ENCODE data around the gene FGF11. TPM values are rescaled to one million over a fixed set of nuclear protein-coding genes. Genes with fewer than 3 reads are reported as not detected.
A peak's percentile ranks its signal among the peaks of the same experiment; 100 is the strongest.
"Not testable (repeated sequence)": the region's sequence is repeated elsewhere in the genome, so short reads cannot be mapped to it uniquely, and the experiment has no call there.

Gene FGF11
- total and polyA plus RNA-seq, 4 donors = 0.47 to 3.5 (median 0.66) TPM

GRCh38 chr17:7468804-7469389 is 29.6 kb downstream of the FGF11 start:
- no peak overlapping the region for H3K4me3 ChIP-seq
- DNase-seq = no peak
- peaks cover 0 to 13% (median 4%) of the 10 kb centered on the region in 5 donors for H3K4me1 ChIP-seq (ENCODE audit: control insufficient read depth in 5 of 5, insufficient read depth in 5 of 5, low read length in 5 of 5)
- 62 to 83% methylated on average over 12 of the region's 12 CpGs for WGBS, 2 donors
- no peak overlapping the region for H3K27ac ChIP-seq (ENCODE audit: low read depth in 1 of 2, low read length in 1 of 2)
- peaks cover 0 to 18% (median 6%) of the 10 kb centered on the region in 4 donors for H3K36me3 ChIP-seq (ENCODE audit: control insufficient read depth in 4 of 4, insufficient read depth in 4 of 4, low read length in 4 of 4)
- no peaks in the 10 kb centered on the region for H3K27me3 ChIP-seq (ENCODE audit: control insufficient read depth in 3 of 3, insufficient read depth in 3 of 3, low read length in 2 of 3)
- no peak for ATAC-seq (ENCODE audit: insufficient read depth, low FRiP score)
- H3K9me3 ChIP-seq (ENCODE audit: control insufficient read depth in 4 of 4, insufficient read depth in 3 of 4, low read length in 3 of 4) = no peaks in the 10 kb centered on the region
- TF ChIP-seq CTCF (IDR thresholded peaks at IDR 0.05; ENCODE audit: control extremely low read depth, extremely low read depth) = no peak
- no peak overlapping the region for H3K9ac ChIP-seq (ENCODE audit: insufficient read depth in 1 of 2, low read length in 2 of 2)

- H3K4me1 ChIP-seq (ENCODE audit: control insufficient read depth in 5 of 5, insufficient read depth in 5 of 5, low read length in 5 of 5) = peaks cover 0 to 16% (median 4%) of the 10 kb centered on the region in 5 donors
- H3K4me3 ChIP-seq; ATAC-seq (ENCODE audit: insufficient read depth, low FRiP score); H3K9ac ChIP-seq (ENCODE audit: insufficient read depth in 1 of 2, low read length in 2 of 2); H3K27ac ChIP-seq (ENCODE audit: low read depth in 1 of 2, low read length in 1 of 2); DNase-seq; H3K9me3 ChIP-seq (ENCODE audit: control insufficient read depth in 4 of 4, insufficient read depth in 3 of 4, low read length in 3 of 4); H3K27me3 ChIP-seq (ENCODE audit: control insufficient read depth in 3 of 3, insufficient read depth in 3 of 3, low read length in 2 of 3): not testable (repeated sequence)
- WGBS, 2 donors = 72 to 75% methylated on average over 12 of the region's 12 CpGs
- H3K36me3 ChIP-seq (ENCODE audit: control insufficient read depth in 4 of 4, insufficient read depth in 4 of 4, low read length in 4 of 4) = peaks cover 3 to 17% (median 6%) of the 10 kb centered on the region in 4 donors
Observed at GRCh38 chr17:7469843-7470242, 30.5 kb downstream of the FGF11 start.

GRCh38 chr17:7470457-7470973 is 31.2 kb downstream of the FGF11 start:
- H3K9ac ChIP-seq (ENCODE audit: insufficient read depth in 1 of 2, low read length in 2 of 2); H3K9me3 ChIP-seq (ENCODE audit: control insufficient read depth in 4 of 4, insufficient read depth in 3 of 4, low read length in 3 of 4); H3K27me3 ChIP-seq (ENCODE audit: control insufficient read depth in 3 of 3, insufficient read depth in 3 of 3, low read length in 2 of 3); ATAC-seq (ENCODE audit: insufficient read depth, low FRiP score); H3K27ac ChIP-seq (ENCODE audit: low read depth in 1 of 2, low read length in 1 of 2); H3K4me3 ChIP-seq; DNase-seq: not testable (repeated sequence)
- H3K36me3 ChIP-seq (ENCODE audit: control insufficient read depth in 4 of 4, insufficient read depth in 4 of 4, low read length in 4 of 4) = peaks cover 3 to 14% (median 4%) of the 10 kb centered on the region in 4 donors
- WGBS, 2 donors = 81 to 89% methylated on average over 8 of the region's 8 CpGs
- peaks cover 0 to 17% (median 4%) of the 10 kb centered on the region in 5 donors for H3K4me1 ChIP-seq (ENCODE audit: control insufficient read depth in 5 of 5, insufficient read depth in 5 of 5, low read length in 5 of 5)

GRCh38 chr17:7471729-7472128 is 32.4 kb downstream of the FGF11 start:
- peaks cover 7 to 22% (median 9%) of the 10 kb centered on the region in 5 donors for H3K4me1 ChIP-seq (ENCODE audit: control insufficient read depth in 5 of 5, insufficient read depth in 5 of 5, low read length in 5 of 5)
- no peak for TF ChIP-seq CTCF (IDR thresholded peaks at IDR 0.05; ENCODE audit: control extremely low read depth, extremely low read depth)
- H3K4me3 ChIP-seq = no peak overlapping the region
- H3K27me3 ChIP-seq (ENCODE audit: control insufficient read depth in 3 of 3, insufficient read depth in 3 of 3, low read length in 2 of 3) = no peaks in the 10 kb centered on the region
- H3K9me3 ChIP-seq (ENCODE audit: control insufficient read depth in 4 of 4, insufficient read depth in 3 of 4, low read length in 3 of 4) = no peaks in the 10 kb centered on the region
- no peak overlapping the region for H3K9ac ChIP-seq (ENCODE audit: insufficient read depth in 1 of 2, low read length in 2 of 2)
- peaks cover 0 to 4% (median 3%) of the 10 kb centered on the region in 4 donors for H3K36me3 ChIP-seq (ENCODE audit: control insufficient read depth in 4 of 4, insufficient read depth in 4 of 4, low read length in 4 of 4)
- no peak overlapping the region for H3K27ac ChIP-seq (ENCODE audit: low read depth in 1 of 2, low read length in 1 of 2)
- DNase-seq (no peak), ATAC-seq (ENCODE audit: insufficient read depth, low FRiP score) (no peak)
- WGBS, 2 donors = 75% methylated on average over 2 of the region's 2 CpGs

- peaks cover 7 to 30% (median 20%) of the 10 kb centered on the region in 5 donors for H3K4me1 ChIP-seq (ENCODE audit: control insufficient read depth in 5 of 5, insufficient read depth in 5 of 5, low read length in 5 of 5)
- DNase-seq; H3K4me3 ChIP-seq; ATAC-seq (ENCODE audit: insufficient read depth, low FRiP score); H3K27me3 ChIP-seq (ENCODE audit: control insufficient read depth in 3 of 3, insufficient read depth in 3 of 3, low read length in 2 of 3); H3K36me3 ChIP-seq (ENCODE audit: control insufficient read depth in 4 of 4, insufficient read depth in 4 of 4, low read length in 4 of 4); H3K9me3 ChIP-seq (ENCODE audit: control insufficient read depth in 4 of 4, insufficient read depth in 3 of 4, low read length in 3 of 4); H3K9ac ChIP-seq (ENCODE audit: insufficient read depth in 1 of 2, low read length in 2 of 2): not testable (repeated sequence)
- H3K27ac ChIP-seq (ENCODE audit: low read depth in 1 of 2, low read length in 1 of 2) = peak overlapping the region in 1 of 2 donors; percentile 51
- 48 to 67% methylated on average over 7 to 8 of the region's 8 CpGs for WGBS, 2 donors
Observed at GRCh38 chr17:7474767-7475166, 35.5 kb downstream of the FGF11 start.

Measured in lung (tissue), 12 donors.